Fibroblast of skin of left quadriceps (primary cell): Measurements from ENCODE around the gene LMOD2.

Experiments
- DNase-seq, 2 experiments: peaks; one replicate each; pipeline ENCODE4 v3.0.0-alpha.2; 2013; ENCODE audit warnings: low read depth in 2 of 2

Gene LMOD2

GRCh38 chr7:123640583-123640982 is 15.1 kb upstream of the LMOD2 start:
- no peak for DNase-seq

GRCh38 chr7:123641901-123642300 is 13.8 kb upstream of the LMOD2 start:
- no peak for DNase-seq

GRCh38 chr7:123643495-123644441 is 11.9 kb upstream of the LMOD2 start:
- peak; percentile 25 to 29 for DNase-seq

- no peak for DNase-seq
Measured at GRCh38 chr7:123645516-123645915, 10.2 kb upstream of the LMOD2 start.

GRCh38 chr7:123647106-123647730 is 8.4 kb upstream of the LMOD2 start:
- no peak for DNase-seq

- DNase-seq, result no peak
Measured at GRCh38 chr7:123649964-123650363, 5.7 kb upstream of the LMOD2 start.

GRCh38 chr7:123650595-123650994 is 5.1 kb upstream of the LMOD2 start:
- DNase-seq, result no peak

- DNase-seq, result no peak
Measured at GRCh38 chr7:123652406-123652805, 3.3 kb upstream of the LMOD2 start.

- DNase-seq, result no peak
Measured at GRCh38 chr7:123653162-123653561, 2.5 kb upstream of the LMOD2 start.

GRCh38 chr7:123656544-123657303 is 1.1 kb downstream of the LMOD2 start:
- DNase-seq, result no peak

- no peak for DNase-seq
Measured at GRCh38 chr7:123657304-123657685, 1.6 kb downstream of the LMOD2 start.

GRCh38 chr7:123658023-123658422 is 2.4 kb downstream of the LMOD2 start:
- no peak for DNase-seq

GRCh38 chr7:123660514-123661354 is 5.1 kb downstream of the LMOD2 start:
- DNase-seq, result no peak

GRCh38 chr7:123661765-123662164 is 6.1 kb downstream of the LMOD2 start:
- no peak for DNase-seq

- no peak for DNase-seq
Measured at GRCh38 chr7:123662293-123662692, 6.6 kb downstream of the LMOD2 start.

- DNase-seq, result no peak
Measured at GRCh38 chr7:123662755-123663154, 7.1 kb downstream of the LMOD2 start.

- DNase-seq, result no peak
Measured at GRCh38 chr7:123663200-123663599, 7.5 kb downstream of the LMOD2 start.

- no peak for DNase-seq
Measured at GRCh38 chr7:123665157-123665556, 9.5 kb downstream of the LMOD2 start.

- DNase-seq, result no peak
Measured at GRCh38 chr7:123665896-123666295, 10.2 kb downstream of the LMOD2 start.

GRCh38 chr7:123666492-123666891 is 10.8 kb downstream of the LMOD2 start:
- no peak for DNase-seq

GRCh38 chr7:123669485-123669884 is 13.8 kb downstream of the LMOD2 start:
- no peak for DNase-seq
